Esophagus squamous epithelium (tissue), 4 donors: ENCODE results near the gene CWC27.

ENCODE experiments used
- CTCF ChIP-seq, 6 experiments: fragments of 450-650 bp in 4 of 6; fragments of 200-600 bp in 2 of 6; sonication (generic) in 2 of 6; IDR thresholded peaks; one replicate each; pipeline ENCODE4 v1.5.1; 2016 to 2019; ENCODE audit warnings: antibody characterized with exemption in 6 of 6, mild to moderate bottlenecking in 4 of 6, moderate library complexity in 4 of 6
- POLR2A ChIP-seq, 4 donors: fragments of 450-650 bp; IDR thresholded peaks; one replicate each; pipeline ENCODE4 v1.6.1; 2017; ENCODE audit warnings: antibody characterized with exemption in 4 of 4, mild to moderate bottlenecking in 4 of 4, moderate library complexity in 3 of 4

DNA sequence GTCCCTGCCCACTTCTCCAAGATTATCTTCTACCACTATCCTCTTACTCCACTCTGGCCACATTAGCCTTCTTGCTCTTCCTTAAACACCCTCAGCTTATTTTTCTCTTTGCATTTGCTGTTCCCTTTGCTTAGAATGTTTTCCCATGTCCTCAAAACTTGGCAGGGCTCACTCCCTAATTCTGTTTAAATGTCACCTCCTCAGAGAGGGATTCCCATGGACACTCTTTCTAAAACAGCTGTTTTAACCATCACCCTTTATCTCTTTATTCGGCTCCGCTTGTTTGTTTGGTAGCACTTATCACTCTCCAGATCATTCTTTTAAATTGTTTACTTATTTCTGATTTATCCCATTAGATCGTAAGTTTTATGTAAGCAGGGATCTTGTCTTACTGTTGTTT lies 278.5 kb downstream of the CWC27 start:
- TF ChIP-seq CTCF (IDR thresholded peaks at IDR 0.05) (no peak), POLR2A (IDR thresholded peaks at IDR 0.05) (no peak)
